Measurements from ENCODE around the gene STARD3. TPM values are rescaled to one million over a fixed set of nuclear protein-coding genes. Genes with fewer than 3 reads are reported as not detected.

Gene STARD3
- total and polyA plus RNA-seq, 2 of the 13 experiments (the other 11 are each of a cell fraction or from before 2014, with no cell fraction given), result 34.6 to 100 TPM

GRCh38 chr17:39623356-39623950 is 13.5 kb upstream of the STARD3 start (continued):
- TF ChIP-seq ZBTB26 (CRISPR knock-in tag; IDR thresholded peaks at IDR 0.05; ENCODE audit: borderline replicate concordance), result peak; percentile 27; the same call in 1 of the 2 replicates
- TF ChIP-seq ETV6 (CRISPR knock-in tag; conservative IDR thresholded peaks at IDR 0.05), result 0 out of 2 replicates have a peak, but pooled peaks have one; percentile 24
- TF ChIP-seq HIC2 (CRISPR knock-in tag; IDR thresholded peaks at IDR 0.05; ENCODE audit: low read depth), result peak; percentile 85
- no peak for TF ChIP-seq ZNF891 (CRISPR knock-in tag; IDR thresholded peaks at IDR 0.05)
- no peak for TF ChIP-seq NCOA1 (CRISPR knock-in tag; IDR thresholded peaks at IDR 0.05)
- TF ChIP-seq SMC3 (IDR thresholded peaks at IDR 0.05; ENCODE audit: low read length), result peak; percentile 46; the same call in 1 of the 2 replicates
- TF ChIP-seq YY1 (IDR thresholded peaks at IDR 0.05; ENCODE audit: insufficient read depth, insufficient replicate concordance, low read depth, low read length), result no peak
- TF ChIP-seq ZSCAN25 (CRISPR knock-in tag; IDR thresholded peaks at IDR 0.05), result peak; percentile 68; the same call in 1 of the 2 replicates
- TF ChIP-seq MAFK (conservative IDR thresholded peaks at IDR 0.05 in 1 of 2, IDR thresholded peaks at IDR 0.05 in 1 of 2; ENCODE audit: low read length in 2 of 2), result no peak
- TF ChIP-seq SP140L (CRISPR knock-in tag; IDR thresholded peaks at IDR 0.05; ENCODE audit: borderline replicate concordance), result no peak
- TF ChIP-seq STAG1 (CRISPR knock-in tag; IDR thresholded peaks at IDR 0.05), result peak; percentile 71
- TF ChIP-seq ZBTB2 (CRISPR knock-in tag; IDR thresholded peaks at IDR 0.05; ENCODE audit: low read depth), result no peak
- no peak for TF ChIP-seq CHD4 (IDR thresholded peaks at IDR 0.05; ENCODE audit: borderline replicate concordance, low read length)
- TF ChIP-seq U2AF1 (optimal IDR thresholded peaks at IDR 0.05; ENCODE audit: low read depth, low read length), result no peak
- no peak for TF ChIP-seq ZC3H4 (CRISPR knock-in tag; IDR thresholded peaks at IDR 0.05; ENCODE audit: borderline replicate concordance)
- TF ChIP-seq HNRNPK (IDR thresholded peaks at IDR 0.05; ENCODE audit: low read depth, low read length, poor library complexity, severe bottlenecking), result no peak
- TF ChIP-seq E2F1 (CRISPR knock-in tag; IDR thresholded peaks at IDR 0.05), result no peak
- TF ChIP-seq ZNF614 (CRISPR knock-in tag; IDR thresholded peaks at IDR 0.05; ENCODE audit: borderline replicate concordance), result 0 out of 2 replicates have a peak, but pooled peaks have one; percentile 16
- TF ChIP-seq CAMTA2 (CRISPR knock-in tag; IDR thresholded peaks at IDR 0.05; ENCODE audit: borderline replicate concordance), result no peak
- no peak for TF ChIP-seq ISX (CRISPR knock-in tag; conservative IDR thresholded peaks at IDR 0.05)
- TF ChIP-seq ELF1 (CRISPR knock-in tag; IDR thresholded peaks at IDR 0.05), result peak; percentile 36; the same call in 1 of the 2 replicates
- peak in 1 of 2 experiments; percentile 27; a peak in 1 of 4 replicates for TF ChIP-seq KLF16 (CRISPR knock-in tag; IDR thresholded peaks at IDR 0.05)
- no peak for TF ChIP-seq MIXL1 (CRISPR knock-in tag; IDR thresholded peaks at IDR 0.05)
- TF ChIP-seq MBD4 (IDR thresholded peaks at IDR 0.05; ENCODE audit: borderline replicate concordance, low read length), result no peak
- peak; percentile 47; the same call in 1 of the 2 replicates for TF ChIP-seq ZNF335 (CRISPR knock-in tag; IDR thresholded peaks at IDR 0.05)
- TF ChIP-seq ZNF567 (CRISPR knock-in tag; IDR thresholded peaks at IDR 0.05; ENCODE audit: borderline replicate concordance), result no peak

Data from HepG2 (cell line).